Progenitor cell of endocrine pancreas (in vitro differentiated cells): ENCODE results near the gene SLC52A1. TPM values are rescaled to one million over a fixed set of nuclear protein-coding genes. Genes with fewer than 3 reads are reported as not detected.
A peak's percentile ranks its signal among the peaks of the same experiment; 100 is the strongest.

Experiments used
- DNase-seq: peaks from one replicate; pipeline ENCODE4 v3.0.0; 2021; ENCODE audit warnings: low spot score; ENCODE audit not compliant: unreplicated experiment
- H3K27ac Mint-ChIP-seq: 2 replicates; pipeline ENCODE4 v1.8.0; 2021; ENCODE audit warnings: mild to moderate bottlenecking, moderate library complexity, mixed read lengths
- H3K27me3 Mint-ChIP-seq: 2 replicates; pipeline ENCODE4 v1.8.0; 2021; ENCODE audit warnings: mixed read lengths
- H3K36me3 Mint-ChIP-seq: 2 replicates; pipeline ENCODE4 v1.8.0; 2022; ENCODE audit warnings: mixed read lengths; ENCODE audit not compliant: insufficient read depth
- H3K4me1 Mint-ChIP-seq: 2 replicates; pipeline ENCODE4 v1.8.0; 2021; ENCODE audit warnings: low read depth, mixed read lengths
- H3K4me3 Mint-ChIP-seq: 2 replicates; pipeline ENCODE4 v1.8.0; 2021; ENCODE audit warnings: low read depth, mild to moderate bottlenecking, moderate library complexity, mixed read lengths
- H3K9me3 Mint-ChIP-seq: 2 replicates; pipeline ENCODE4 v1.8.0; 2021; ENCODE audit warnings: low read depth, mixed read lengths
- total RNA-seq: library from RNA; stranded (reverse); gene quantifications from 2 replicates; pipeline ENCODE4 v1.2.1, GENCODE V29; 2021
- TF ChIP-seq, protein P1 (sequence below): fragments of 200-600 bp; sonication (generic); IDR thresholded peaks from one replicate; pipeline ENCODE4 v1.5.0; 2021; ENCODE audit warnings: antibody characterized with exemption, mild to moderate bottlenecking; ENCODE audit not compliant: unreplicated experiment

Gene SLC52A1
- total RNA-seq, 1 donor from 2014 or later, result not detected

DNA sequence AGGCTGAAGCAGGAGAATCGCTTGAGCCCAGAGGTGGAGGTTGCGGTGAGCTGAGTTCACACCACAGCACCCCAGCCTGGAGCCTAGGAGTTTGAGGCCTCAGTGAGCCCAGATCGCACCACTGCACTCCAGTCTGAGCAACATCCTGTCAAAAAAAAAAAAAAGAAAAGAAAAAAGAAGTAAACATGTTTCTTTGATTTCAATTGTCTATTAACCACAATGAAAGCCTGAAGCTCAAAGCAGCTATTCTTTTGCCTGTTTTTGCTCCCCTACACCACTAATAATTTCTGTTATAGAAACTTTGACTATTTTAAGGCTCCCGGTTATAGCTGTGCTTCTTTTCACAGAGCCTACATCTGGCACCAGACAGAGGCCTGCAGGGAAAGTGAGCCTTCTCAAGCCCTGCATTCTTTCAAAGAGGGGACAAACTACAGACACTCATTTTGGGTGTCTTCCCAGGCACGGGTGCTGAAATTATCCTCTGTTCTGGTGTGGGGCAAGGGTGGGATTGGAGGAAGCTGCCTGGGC is 14.2 kb upstream of the SLC52A1 start:
- Mint-ChIP-seq H3K27ac (peak overlapping the region; percentile 50), H3K36me3 (no peaks in the 10 kb centered on the region), H3K4me3 (no peak overlapping the region), H3K4me1 (no peaks in the 10 kb centered on the region), H3K27me3 (peaks cover 2% of the 10 kb centered on the region), H3K9me3 (no peaks in the 10 kb centered on the region)
- TF ChIP-seq, protein P1, sequence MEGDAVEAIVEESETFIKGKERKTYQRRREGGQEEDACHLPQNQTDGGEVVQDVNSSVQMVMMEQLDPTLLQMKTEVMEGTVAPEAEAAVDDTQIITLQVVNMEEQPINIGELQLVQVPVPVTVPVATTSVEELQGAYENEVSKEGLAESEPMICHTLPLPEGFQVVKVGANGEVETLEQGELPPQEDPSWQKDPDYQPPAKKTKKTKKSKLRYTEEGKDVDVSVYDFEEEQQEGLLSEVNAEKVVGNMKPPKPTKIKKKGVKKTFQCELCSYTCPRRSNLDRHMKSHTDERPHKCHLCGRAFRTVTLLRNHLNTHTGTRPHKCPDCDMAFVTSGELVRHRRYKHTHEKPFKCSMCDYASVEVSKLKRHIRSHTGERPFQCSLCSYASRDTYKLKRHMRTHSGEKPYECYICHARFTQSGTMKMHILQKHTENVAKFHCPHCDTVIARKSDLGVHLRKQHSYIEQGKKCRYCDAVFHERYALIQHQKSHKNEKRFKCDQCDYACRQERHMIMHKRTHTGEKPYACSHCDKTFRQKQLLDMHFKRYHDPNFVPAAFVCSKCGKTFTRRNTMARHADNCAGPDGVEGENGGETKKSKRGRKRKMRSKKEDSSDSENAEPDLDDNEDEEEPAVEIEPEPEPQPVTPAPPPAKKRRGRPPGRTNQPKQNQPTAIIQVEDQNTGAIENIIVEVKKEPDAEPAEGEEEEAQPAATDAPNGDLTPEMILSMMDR, result no peak
- no peak for DNase-seq

DNA sequence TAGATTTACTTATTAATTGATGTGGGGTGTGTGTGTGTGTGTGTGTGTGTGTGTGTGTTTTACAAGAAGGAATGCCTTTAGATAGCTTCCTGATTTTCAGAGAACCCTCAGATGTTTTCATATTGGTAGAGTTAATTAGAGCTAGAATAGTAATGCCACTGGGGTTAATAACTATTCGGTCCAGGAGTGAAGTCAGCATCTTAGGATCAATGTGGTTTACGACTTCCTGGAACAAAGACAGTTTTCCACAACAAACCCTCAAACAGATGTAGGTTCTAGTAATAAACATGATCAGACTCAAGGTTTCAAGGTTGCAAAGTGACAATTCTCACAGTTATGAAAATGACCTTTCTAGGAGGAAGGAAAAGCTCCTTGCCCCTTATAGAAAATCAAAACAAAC is 12.2 kb upstream of the SLC52A1 start:
- TF ChIP-seq, protein P1, result no peak
- H3K27ac Mint-ChIP-seq, result no peak overlapping the region
- H3K36me3 Mint-ChIP-seq, result no peaks in the 10 kb centered on the region
- no peaks in the 10 kb centered on the region for H3K4me1 Mint-ChIP-seq
- no peak overlapping the region for H3K4me3 Mint-ChIP-seq
- H3K9me3 Mint-ChIP-seq, result no peaks in the 10 kb centered on the region
- H3K27me3 Mint-ChIP-seq, result peaks cover 3% of the 10 kb centered on the region
- DNase-seq, result no peak

DNA sequence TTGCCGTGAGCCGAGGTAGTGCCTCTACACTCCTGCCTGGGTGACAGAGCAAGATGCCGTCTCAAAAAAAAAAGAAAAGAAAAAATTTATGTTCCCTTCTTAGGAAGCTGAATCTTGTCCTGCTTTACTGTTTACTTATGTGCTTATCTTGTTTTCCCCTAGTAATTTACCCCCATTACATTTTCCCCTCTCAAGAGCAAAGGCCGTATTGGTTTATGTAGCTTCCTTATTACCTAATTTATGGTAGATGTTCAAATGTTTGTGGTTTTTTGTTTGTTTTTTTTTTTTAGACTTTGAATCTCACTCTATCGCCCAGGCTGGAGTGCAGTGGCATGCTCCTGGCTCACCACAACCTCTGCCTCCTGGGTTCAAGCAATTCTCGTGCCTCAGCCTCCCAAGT is 10.3 kb upstream of the SLC52A1 start:
- Mint-ChIP-seq H3K36me3 (no peaks in the 10 kb centered on the region), H3K4me3 (no peak overlapping the region), H3K4me1 (no peaks in the 10 kb centered on the region), H3K27me3 (peaks cover 3% of the 10 kb centered on the region), H3K27ac (no peak overlapping the region), H3K9me3 (no peaks in the 10 kb centered on the region)
- no peak for DNase-seq
- TF ChIP-seq, protein P1, result no peak

DNA sequence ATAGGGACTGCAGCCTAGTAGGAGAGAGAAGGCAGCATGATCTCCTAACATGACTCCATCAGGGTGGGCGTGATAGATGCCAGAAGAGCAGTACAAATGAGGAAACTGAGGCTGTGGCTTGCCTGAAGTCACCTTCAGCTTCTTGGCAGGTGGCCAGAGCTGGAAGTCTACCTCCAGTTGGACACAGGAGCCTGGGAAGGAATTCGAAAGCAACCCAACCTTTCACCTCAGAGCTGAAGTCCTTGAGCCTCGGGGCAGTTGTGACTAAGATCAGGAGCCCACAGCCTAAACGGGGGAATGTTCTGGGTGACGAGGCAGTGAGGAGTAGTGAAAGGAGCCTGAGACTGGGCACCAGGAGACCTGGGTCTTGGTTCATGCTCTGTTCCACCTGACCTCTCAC is 9.4 kb upstream of the SLC52A1 start:
- no peaks in the 10 kb centered on the region for H3K4me1 Mint-ChIP-seq
- no peak overlapping the region for H3K27ac Mint-ChIP-seq
- TF ChIP-seq, protein P1, result no peak
- H3K4me3 Mint-ChIP-seq, result no peak overlapping the region
- H3K36me3 Mint-ChIP-seq, result no peaks in the 10 kb centered on the region
- peaks cover 3% of the 10 kb centered on the region for H3K9me3 Mint-ChIP-seq
- DNase-seq, result no peak
- H3K27me3 Mint-ChIP-seq, result peaks cover 6% of the 10 kb centered on the region

DNA sequence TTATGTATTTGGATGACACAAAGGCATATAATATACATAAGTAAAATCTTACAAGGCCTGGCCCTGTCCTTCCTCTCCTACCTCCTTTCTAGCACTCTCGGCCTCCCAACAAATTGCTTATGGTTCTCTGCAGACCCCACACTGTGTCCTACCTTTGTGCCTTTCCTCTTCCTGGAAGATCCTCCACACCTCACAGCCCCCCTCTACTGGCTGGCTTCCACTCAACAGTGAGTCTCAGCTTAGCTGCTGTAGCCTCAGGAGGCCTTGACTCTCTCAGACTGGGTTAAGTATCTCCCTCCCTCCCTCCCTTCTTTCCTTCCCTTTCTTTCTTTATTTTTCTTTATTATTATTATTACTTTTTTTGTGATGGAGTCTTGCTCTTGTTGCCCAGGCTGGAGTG is 8.3 kb upstream of the SLC52A1 start:
- H3K9me3 Mint-ChIP-seq, result peaks cover 3% of the 10 kb centered on the region
- no peak for DNase-seq
- TF ChIP-seq, protein P1, result no peak

More for the DNA sequence above, 8.3 kb upstream of the SLC52A1 start:
- Mint-ChIP-seq H3K27me3 (peaks cover 6% of the 10 kb centered on the region), H3K4me3 (no peak overlapping the region), H3K27ac (no peak overlapping the region), H3K36me3 (no peaks in the 10 kb centered on the region), H3K4me1 (no peaks in the 10 kb centered on the region)
